Endodermal cell (in vitro differentiated cells): ENCODE results near the gene SLC35A2. TPM values are rescaled to one million over a fixed set of nuclear protein-coding genes. Genes with fewer than 3 reads are reported as not detected.
"Not testable (repeated sequence)": the region's sequence is repeated elsewhere in the genome, so short reads cannot be mapped to it uniquely, and the experiment has no call there.

Source experiments
- DNase-seq: peaks from one replicate; pipeline ENCODE4 v3.0.0-alpha.2; 2017
- H3K27ac ChIP-seq: 2 replicates; pipeline ENCODE4 v1.5.1; 2013; ENCODE audit warnings: mild to moderate bottlenecking, low read depth, low read length, moderate library complexity
- H3K27me3 ChIP-seq: 2 replicates; pipeline ENCODE4 v1.6.1; 2013; ENCODE audit warnings: mild to moderate bottlenecking, low read length, moderate library complexity; ENCODE audit not compliant: insufficient read depth, control insufficient read depth, poor library complexity, severe bottlenecking
- H3K36me3 ChIP-seq: 2 replicates; pipeline ENCODE4 v1.7.0; 2013; ENCODE audit warnings: mild to moderate bottlenecking, low read length, moderate library complexity; ENCODE audit not compliant: control insufficient read depth, insufficient read depth
- H3K4me1 ChIP-seq: one replicate; pipeline ENCODE4 v1.7.0; 2013; ENCODE audit warnings: low read length; ENCODE audit not compliant: control insufficient read depth, insufficient read depth
- H3K4me3 ChIP-seq: 2 replicates; pipeline ENCODE4 v1.5.1; 2013; ENCODE audit warnings: mild to moderate bottlenecking, low read length, moderate library complexity
- H3K9ac ChIP-seq: 2 replicates; pipeline ENCODE4 v1.6.1; 2013; ENCODE audit warnings: mild to moderate bottlenecking, low read length, moderate library complexity; ENCODE audit not compliant: poor library complexity, severe bottlenecking; ENCODE audit errors: extremely low read depth
- H3K9me3 ChIP-seq: 2 replicates; pipeline ENCODE4 v1.6.1; 2013; ENCODE audit warnings: mild to moderate bottlenecking, low read length, moderate library complexity; ENCODE audit not compliant: control insufficient read depth
- H3K27ac Mint-ChIP-seq: 2 replicates; pipeline ENCODE4 v1.8.0; 2020; ENCODE audit warnings: mixed read lengths
- H3K27me3 Mint-ChIP-seq: 2 replicates; pipeline ENCODE4 v1.8.0; 2021; ENCODE audit warnings: mild to moderate bottlenecking, mixed read lengths; ENCODE audit not compliant: insufficient read depth
- H3K36me3 Mint-ChIP-seq: 2 replicates; pipeline ENCODE4 v1.8.0; 2020; ENCODE audit warnings: low read depth, mixed read lengths
- H3K4me1 Mint-ChIP-seq: 2 replicates; pipeline ENCODE4 v1.8.0; 2020; ENCODE audit warnings: mixed read lengths
- H3K4me3 Mint-ChIP-seq: 2 replicates; pipeline ENCODE4 v1.8.0; 2020; ENCODE audit warnings: mild to moderate bottlenecking, moderate library complexity, mixed read lengths
- H3K9me3 Mint-ChIP-seq: 2 replicates; pipeline ENCODE4 v1.8.0; 2020; ENCODE audit warnings: mild to moderate bottlenecking, mixed read lengths
- CTCF ChIP-seq: fragments of 200-600 bp; sonication (generic); conservative IDR thresholded peaks from 2 replicates; pipeline ENCODE4 v1.5.0; 2021; ENCODE audit warnings: antibody characterized with exemption, mild to moderate bottlenecking
- WGBS, 2 experiments: methylation state at CpG; one replicate each; pipeline versions ENCODE4 v1.1.5 to v1.1.7; 2013; ENCODE audit warnings: missing lambda C conversion rate in 2 of 2, mixed read lengths in 1 of 2; ENCODE audit not compliant: insufficient coverage in 1 of 2, insufficient read length in 1 of 2; 5-methylcytosine and 5-hydroxymethylcytosine counted together
- total RNA-seq, 2 donors: library from RNA; stranded (reverse); fragmentation: NEBNext Ultra II Directional in 1 of 2; extraction: Animal tissue kit (Norgen Biotek cat#: 25700) in 1 of 2; gene quantifications; 2 replicates in 1 of 2; 3 replicates in 1 of 2; pipeline ENCODE4 v1.2.1, GENCODE V29; 2021

The SLC35A2 gene
- total RNA-seq, 2 donors from 2014 or later: 22.8 to 24.7 TPM

GRCh38 chrX:48854898-48855297, 56.5 kb downstream of the SLC35A2 start:
- H3K9ac ChIP-seq: no peak overlapping the region
- peak overlapping the region; percentile 50 for H3K27ac Mint-ChIP-seq
- H3K4me1 Mint-ChIP-seq: peaks cover 5% of the 10 kb centered on the region
- no peaks in the 10 kb centered on the region for H3K4me1 ChIP-seq
- H3K27ac ChIP-seq: no peak overlapping the region
- H3K36me3 ChIP-seq: no peaks in the 10 kb centered on the region
- TF ChIP-seq CTCF: peak; percentile 60
- peak overlapping the region; percentile 22 for H3K4me3 Mint-ChIP-seq
- H3K9me3 Mint-ChIP-seq: peaks cover 75% of the 10 kb centered on the region
- no peaks in the 10 kb centered on the region for H3K27me3 Mint-ChIP-seq
- 46% methylated on average over 2 of the region's 5 CpGs; no CpG with 5 or more reads in 1 of the 2 experiments for WGBS, 2 experiments
- peaks cover 4% of the 10 kb centered on the region for H3K9me3 ChIP-seq
- DNase-seq: peak; percentile 53
- H3K4me3 ChIP-seq: no peak overlapping the region
- no peaks in the 10 kb centered on the region for H3K27me3 ChIP-seq
- peaks cover 4% of the 10 kb centered on the region for H3K36me3 Mint-ChIP-seq

- not testable (repeated sequence) for H3K27ac Mint-ChIP-seq, DNase-seq, H3K4me1 Mint-ChIP-seq, H3K27me3 Mint-ChIP-seq, H3K4me3 ChIP-seq, H3K4me1 ChIP-seq, H3K27me3 ChIP-seq, H3K4me3 Mint-ChIP-seq, H3K9ac ChIP-seq, H3K36me3 Mint-ChIP-seq, H3K27ac ChIP-seq, H3K9me3 ChIP-seq, H3K36me3 ChIP-seq
- peaks cover 74% of the 10 kb centered on the region for H3K9me3 Mint-ChIP-seq
- WGBS, 2 experiments: 93 to 98% methylated on average over 5 to 12 of the region's 12 CpGs
Observed at GRCh38 chrX:48854121-48854804, 57.2 kb downstream of the SLC35A2 start.

GRCh38 chrX:48853494-48853893, 58.0 kb downstream of the SLC35A2 start:
- H3K4me1 Mint-ChIP-seq, H3K36me3 ChIP-seq, H3K27me3 ChIP-seq, H3K27ac ChIP-seq, H3K27me3 Mint-ChIP-seq, H3K27ac Mint-ChIP-seq, H3K4me3 Mint-ChIP-seq, H3K4me1 ChIP-seq, H3K9ac ChIP-seq, H3K36me3 Mint-ChIP-seq, H3K4me3 ChIP-seq, DNase-seq, H3K9me3 ChIP-seq: not testable (repeated sequence)
- H3K9me3 Mint-ChIP-seq: peaks cover 77% of the 10 kb centered on the region

Other genes starting within 250 kb of the SLC35A2 start
- under 1 TPM; 0.51 to 0.84 TPM for gene WAS, start 227.8 kb downstream of the SLC35A2 start, total RNA-seq
- gene SUV39H1, start 214.9 kb downstream of the SLC35A2 start, total RNA-seq: 10 to 100 TPM in 1 of 2 donors, 1 to 10 TPM in 1; 7.8 to 10.6 TPM
- not detected for gene GLOD5, start 149.9 kb downstream of the SLC35A2 start, total RNA-seq
- gene GATA1, start 125.1 kb downstream of the SLC35A2 start, total RNA-seq: not detected
- 100 to 1,000 TPM; 121 to 135 TPM for gene HDAC6, start 109.6 kb downstream of the SLC35A2 start, total RNA-seq
- not detected for gene ERAS, start 85.1 kb downstream of the SLC35A2 start, total RNA-seq
- 1 to 10 TPM; 2.9 to 4.0 TPM for gene PCSK1N, start 76.0 kb downstream of the SLC35A2 start, total RNA-seq
- 10 to 100 TPM; 78.6 to 83.3 TPM for gene TIMM17B, start 13.9 kb downstream of the SLC35A2 start, total RNA-seq
- 10 to 100 TPM; 46.6 to 69.0 TPM for gene PQBP1, start 13.7 kb downstream of the SLC35A2 start, total RNA-seq
- gene PIM2, start 7.4 kb upstream of the SLC35A2 start, total RNA-seq: 10 to 100 TPM; 26.2 to 94.0 TPM
- gene OTUD5, start 46.0 kb upstream of the SLC35A2 start, total RNA-seq: 10 to 100 TPM; 50.3 to 56.5 TPM
- 1 to 10 TPM; 3.6 to 7.0 TPM for gene KCND1, start 60.2 kb upstream of the SLC35A2 start, total RNA-seq
- gene GRIPAP1, start 90.6 kb upstream of the SLC35A2 start, total RNA-seq: 10 to 100 TPM; 55.9 to 63.1 TPM
- 10 to 100 TPM; 33.2 to 34.4 TPM for gene TFE3, start 131.7 kb upstream of the SLC35A2 start, total RNA-seq
- 10 to 100 TPM; 13.4 to 13.5 TPM for gene CCDC120, start 147.4 kb upstream of the SLC35A2 start, total RNA-seq
- gene PRAF2, start 162.4 kb upstream of the SLC35A2 start, total RNA-seq: 10 to 100 TPM in 1 of 2 donors, 1 to 10 TPM in 1; 8.2 to 15.7 TPM
- gene WDR45, start 168.2 kb upstream of the SLC35A2 start, total RNA-seq: 10 to 100 TPM; 29.8 to 42.5 TPM
- 10 to 100 TPM; 17.9 to 23.7 TPM for gene GPKOW, start 212.1 kb upstream of the SLC35A2 start, total RNA-seq